OCI-LY1 (cell line): Measurements from ENCODE around the gene TMEM51.

ENCODE experiments used
- H2AFZ ChIP-seq: fragments of 200-600 bp; sonication (generic), shearing (Covaris generic); 2 replicates; pipeline ENCODE4 v1.6.0; 2014; ENCODE audit warnings: antibody characterized with exemption, mild to moderate bottlenecking, low read length
- H3F3A ChIP-seq: fragments of 200-600 bp; sonication (generic), shearing (Covaris generic); 2 replicates; pipeline ENCODE4 v1.6.0; 2014; ENCODE audit warnings: mild to moderate bottlenecking, antibody characterized with exemption, low read length, moderate library complexity; ENCODE audit not compliant: insufficient read depth
- H3K27ac ChIP-seq: fragments of 200-600 bp; sonication (generic); 2 replicates; pipeline ENCODE4 v1.5.1; 2014; ENCODE audit warnings: low read length, mixed run types, mild to moderate bottlenecking, low read depth; ENCODE audit not compliant: poor library complexity, severe bottlenecking
- H3K27me3 ChIP-seq: fragments of 200-600 bp; sonication (generic); 2 replicates; pipeline ENCODE4 v1.6.0; 2014; ENCODE audit warnings: antibody characterized with exemption, mild to moderate bottlenecking, low read length, moderate library complexity; ENCODE audit not compliant: insufficient read depth
- H3K36me3 ChIP-seq: fragments of 200-600 bp; sonication (generic); 2 replicates; pipeline ENCODE4 v1.6.1; 2014; ENCODE audit warnings: mild to moderate bottlenecking, antibody characterized with exemption, low read length, moderate library complexity, mixed read lengths; ENCODE audit not compliant: insufficient read depth
- H3K4me1 ChIP-seq: fragments of 200-600 bp; sonication (generic); 2 replicates; pipeline ENCODE4 v1.5.1; 2014; ENCODE audit warnings: mild to moderate bottlenecking, low read length, moderate library complexity; ENCODE audit not compliant: insufficient read depth, severe bottlenecking
- H3K4me2 ChIP-seq: fragments of 200-600 bp; sonication (generic), shearing (Covaris generic); 2 replicates; pipeline ENCODE4 v1.6.1; 2014; ENCODE audit warnings: low read length
- H3K4me3 ChIP-seq: fragments of 200-600 bp; sonication (generic); 2 replicates; pipeline ENCODE4 v1.5.1; 2014; ENCODE audit warnings: low read length, low read depth, mild to moderate bottlenecking, mixed read lengths; ENCODE audit not compliant: poor library complexity, severe bottlenecking
- H3K79me2 ChIP-seq: fragments of 200-600 bp; shearing (Covaris generic); 2 replicates; pipeline ENCODE4 v1.6.1; 2016; ENCODE audit warnings: mixed run types, low read length, mixed read lengths; ENCODE audit not compliant: insufficient read depth
- H3K9ac ChIP-seq: fragments of 200-600 bp; sonication (generic), shearing (Covaris generic); 2 replicates; pipeline ENCODE4 v1.6.1; 2014; ENCODE audit warnings: mild to moderate bottlenecking, low read length, mixed read lengths
- H3K9me2 ChIP-seq: fragments of 200-600 bp; sonication (generic), shearing (Covaris generic); 2 replicates; pipeline ENCODE4 v1.6.1; 2014; ENCODE audit warnings: low read depth, mild to moderate bottlenecking, low read length, mixed read lengths
- H3K9me3 ChIP-seq: fragments of 200-600 bp; shearing (Covaris generic); 2 replicates; pipeline ENCODE4 v1.6.1; 2014; ENCODE audit warnings: low read length, mixed read lengths
- H4K20me1 ChIP-seq: fragments of 200-600 bp; sonication (generic), shearing (Covaris generic); 2 replicates; pipeline ENCODE4 v1.6.0; 2016; ENCODE audit warnings: mild to moderate bottlenecking, low read length; ENCODE audit not compliant: insufficient read depth
- CTCF ChIP-seq: fragments of 200-600 bp; sonication (generic), shearing (Covaris generic); IDR thresholded peaks from 2 replicates; pipeline ENCODE4 v1.5.1; 2017; ENCODE audit warnings: mild to moderate bottlenecking, antibody characterized with exemption, low read length, moderate library complexity, mixed read lengths
- EZH2 ChIP-seq: fragments of 200-600 bp; sonication (generic), shearing (Covaris generic); IDR thresholded peaks from 2 replicates; pipeline ENCODE4 v1.8.0; 2017; ENCODE audit warnings: borderline replicate concordance, mixed run types, mild to moderate bottlenecking, antibody characterized with exemption, low read length, moderate library complexity, mixed read lengths

TMEM51 gene

DNA sequence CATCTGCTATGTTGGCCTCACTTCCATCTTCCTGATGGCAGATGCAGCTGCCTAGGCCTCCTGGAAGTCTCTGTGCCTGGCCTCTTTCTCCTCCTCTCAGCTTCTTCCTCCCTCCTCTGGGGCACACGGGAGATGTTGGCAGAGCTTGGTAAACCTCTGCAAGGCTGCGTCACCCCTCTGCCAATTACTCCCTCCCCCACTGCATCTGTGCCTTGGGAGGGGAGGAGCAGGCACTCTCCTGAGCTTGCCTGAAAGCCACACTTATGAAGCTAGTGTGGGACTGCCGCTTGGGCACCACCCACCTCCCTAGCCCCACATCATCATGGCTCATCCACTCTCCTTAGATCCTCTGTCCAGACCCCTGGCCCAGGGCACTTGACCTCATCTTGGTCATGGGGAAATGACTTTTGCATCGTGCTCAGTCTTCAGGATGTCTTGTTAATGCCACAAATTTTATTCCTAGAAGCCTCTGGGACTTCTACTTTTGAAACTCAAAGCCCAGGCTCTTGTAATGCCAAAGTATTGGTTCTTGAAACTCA, 7.3 kb upstream of the TMEM51 start:
- H3K27ac ChIP-seq, result no peak overlapping the region
- H3K27me3 ChIP-seq, result 0 out of 2 replicates have a peak, but pooled peaks cover 7% of the 10 kb centered on the region
- H3K36me3 ChIP-seq, result no peaks in the 10 kb centered on the region
- no peak overlapping the region for H3K4me2 ChIP-seq
- no peak overlapping the region for H3K9ac ChIP-seq
- no peaks in the 10 kb centered on the region for H3K9me3 ChIP-seq
- H2AFZ ChIP-seq, result no peak overlapping the region
- H4K20me1 ChIP-seq, result no peaks in the 10 kb centered on the region
- no peak overlapping the region for H3K4me3 ChIP-seq
- H3F3A ChIP-seq, result no peaks in the 10 kb centered on the region
- H3K79me2 ChIP-seq, result no peaks in the 10 kb centered on the region
- TF ChIP-seq EZH2 (no peak), CTCF (no peak)
- no peaks in the 10 kb centered on the region for H3K9me2 ChIP-seq
- no peaks in the 10 kb centered on the region for H3K4me1 ChIP-seq

GRCh38 chr1:15146971-15147376, 6.6 kb upstream of the TMEM51 start:
- no peak overlapping the region for H3K27ac ChIP-seq
- no peaks in the 10 kb centered on the region for H3K9me3 ChIP-seq
- H3K9ac ChIP-seq, result no peak overlapping the region
- no peak overlapping the region for H3K4me2 ChIP-seq
- H3K79me2 ChIP-seq, result no peaks in the 10 kb centered on the region
- 0 out of 2 replicates have a peak, but pooled peaks cover 9% of the 10 kb centered on the region for H3K27me3 ChIP-seq
- H2AFZ ChIP-seq, result no peak overlapping the region
- H3K4me3 ChIP-seq, result no peak overlapping the region
- H4K20me1 ChIP-seq, result no peaks in the 10 kb centered on the region
- H3K4me1 ChIP-seq, result no peaks in the 10 kb centered on the region
- TF ChIP-seq CTCF, result no peak
- no peak for TF ChIP-seq EZH2
- no peaks in the 10 kb centered on the region for H3K36me3 ChIP-seq
- H3F3A ChIP-seq, result no peaks in the 10 kb centered on the region
- H3K9me2 ChIP-seq, result no peaks in the 10 kb centered on the region

DNA sequence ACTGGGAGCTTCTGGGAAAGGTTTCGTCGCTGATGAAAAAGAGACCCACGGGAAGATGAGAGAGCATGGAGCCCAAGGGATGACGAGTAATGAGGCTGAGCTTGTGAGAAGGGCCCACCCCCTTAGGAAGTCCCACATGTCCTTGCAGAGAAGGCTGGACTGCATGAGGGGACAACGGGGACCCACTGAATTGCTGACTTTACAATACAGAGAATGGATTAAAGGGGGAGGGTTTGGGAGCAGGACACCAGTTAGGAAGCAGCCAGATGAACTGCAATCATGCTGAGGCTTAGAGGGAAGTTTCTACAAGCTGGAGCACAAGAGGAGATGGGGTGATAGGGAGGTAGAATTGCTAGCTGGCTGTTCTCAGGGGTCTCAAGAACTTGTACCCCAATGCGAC, 5.5 kb upstream of the TMEM51 start:
- H2AFZ ChIP-seq, result no peak overlapping the region
- no peak overlapping the region for H3K4me3 ChIP-seq
- TF ChIP-seq CTCF, result no peak
- no peak for TF ChIP-seq EZH2
- H3K27me3 ChIP-seq, result 0 out of 2 replicates have a peak, but pooled peaks cover 4% of the 10 kb centered on the region
- no peak overlapping the region for H3K4me2 ChIP-seq
- no peak overlapping the region for H3K9ac ChIP-seq
- no peak overlapping the region for H3K27ac ChIP-seq
- H3F3A ChIP-seq, result no peaks in the 10 kb centered on the region
- H4K20me1 ChIP-seq, result no peaks in the 10 kb centered on the region
- H3K36me3 ChIP-seq, result no peaks in the 10 kb centered on the region
- H3K79me2 ChIP-seq, result no peaks in the 10 kb centered on the region
- H3K9me3 ChIP-seq, result no peaks in the 10 kb centered on the region
- H3K4me1 ChIP-seq, result no peaks in the 10 kb centered on the region
- no peaks in the 10 kb centered on the region for H3K9me2 ChIP-seq
